HepG2 (cell line): ENCODE data around the gene PRDX5. TPM values are rescaled to one million over a fixed set of nuclear protein-coding genes. Genes with fewer than 3 reads are reported as not detected.
A peak's percentile ranks its signal among the peaks of the same experiment; 100 is the strongest.

Experiments used
- BCL6 ChIP-seq: IDR thresholded peaks from 2 replicates; pipeline ENCODE4 v1.6.1; 2016; ENCODE audit warnings: missing genetic modification reagents, missing compliant biosample characterization
- BORCS8-MEF2B ChIP-seq: sonication (generic); formaldehyde crosslinking; IDR thresholded peaks from 2 replicates; pipeline ENCODE4 v1.8.0; 2022; ENCODE audit warnings: mild to moderate bottlenecking, missing genetic modification reagents
- ELK4 ChIP-seq: sonication (generic); formaldehyde crosslinking; IDR thresholded peaks from 2 replicates; pipeline ENCODE4 v1.9.0; 2021; ENCODE audit warnings: missing genetic modification reagents, borderline replicate concordance
- FLYWCH1 ChIP-seq: sonication (generic); formaldehyde crosslinking; IDR thresholded peaks from 2 replicates; pipeline ENCODE4 v1.8.1; 2023; ENCODE audit warnings: mild to moderate bottlenecking, missing genetic modification reagents
- FOSL2 ChIP-seq: sonication (generic); formaldehyde crosslinking; IDR thresholded peaks from 2 replicates; pipeline ENCODE4 v1.4.0; 2020; ENCODE audit warnings: missing genetic modification reagents
- JUN ChIP-seq: sonication (generic); formaldehyde crosslinking; IDR thresholded peaks from 2 replicates; pipeline ENCODE4 v1.4.0; 2020; ENCODE audit warnings: mild to moderate bottlenecking, missing genetic modification reagents
- KLF11 ChIP-seq: IDR thresholded peaks from 2 replicates; pipeline ENCODE4 v1.6.1; 2016; ENCODE audit warnings: missing compliant biosample characterization
- KLF6 ChIP-seq: IDR thresholded peaks from 2 replicates; pipeline ENCODE4 v1.8.0; 2016; ENCODE audit warnings: missing biosample characterization, missing genetic modification reagents
- NCOA1 ChIP-seq: sonication (generic); formaldehyde crosslinking; IDR thresholded peaks from 2 replicates; pipeline ENCODE4 v1.9.0; 2021; ENCODE audit warnings: missing genetic modification reagents
- PREB ChIP-seq: sonication (generic); formaldehyde crosslinking; IDR thresholded peaks from 2 replicates; pipeline ENCODE4 v1.4.0; 2020; ENCODE audit warnings: missing genetic modification reagents
- SIX4 ChIP-seq: sonication (generic); formaldehyde crosslinking; IDR thresholded peaks from 2 replicates; pipeline ENCODE4 v1.4.0; 2020; ENCODE audit warnings: missing genetic modification reagents
- SPEN ChIP-seq: sonication (generic); formaldehyde crosslinking; IDR thresholded peaks from 2 replicates; pipeline ENCODE4 v1.5.1; 2020; ENCODE audit warnings: low read depth, mild to moderate bottlenecking, missing genetic modification reagents
- TMF1 ChIP-seq: sonication (generic); formaldehyde crosslinking; IDR thresholded peaks from 2 replicates; pipeline ENCODE4 v1.8.1; 2022; ENCODE audit warnings: low read depth, missing genetic modification reagents
- ZBTB2 ChIP-seq: sonication (generic); formaldehyde crosslinking; IDR thresholded peaks from 2 replicates; pipeline ENCODE4 v1.8.0; 2022; ENCODE audit warnings: low read depth, missing genetic modification reagents
- ZFP36 ChIP-seq: fragments of 150-350 bp; IDR thresholded peaks from 2 replicates; pipeline ENCODE4 v1.6.1; 2018; ENCODE audit warnings: borderline replicate concordance, low read length, low read depth; ENCODE audit not compliant: partially characterized antibody
- ZNF383 ChIP-seq: sonication (generic); formaldehyde crosslinking; IDR thresholded peaks from 2 replicates; pipeline ENCODE4 v1.4.0; 2020; ENCODE audit warnings: missing genetic modification reagents, mild to moderate bottlenecking, borderline replicate concordance
- ZNF549 ChIP-seq: sonication (generic); formaldehyde crosslinking; IDR thresholded peaks from 2 replicates; pipeline ENCODE4 v1.5.0; 2020; ENCODE audit warnings: missing genetic modification reagents
- ZNF614 ChIP-seq: IDR thresholded peaks from 2 replicates; pipeline ENCODE4 v1.6.1; 2018; ENCODE audit warnings: missing biosample characterization, missing genetic modification reagents, inconsistent platforms, borderline replicate concordance
- polyA plus RNA-seq, 8 experiments: library from polyadenylated mRNA; depleted of rRNA in 3 of 8; stranded (reverse) in 7 of 8; unstranded in 1 of 8; fragments of >200 nt; fragmentation: Illumina TruSeq in 4 of 8; extraction: Trizol in 4 of 8; gene quantifications; 2 replicates each; pipeline versions ENCODE4 v1.2.1 to v1.2.3, GENCODE V29; 2011 to 2016; ENCODE audit warnings: low read depth in 4 of 8, missing spikeins in 1 of 8, mixed read lengths in 1 of 8; ENCODE audit not compliant: insufficient read depth in 1 of 8
- total RNA-seq, 5 experiments: library from RNA; depleted of rRNA; stranded (reverse); fragments of >200 nt; fragmentation: Illumina TruSeq; extraction: Trizol; gene quantifications; 2 replicates each; pipeline ENCODE4 v1.2.3, GENCODE V29; 2016; ENCODE audit warnings: low read depth in 1 of 5
- TF ChIP-seq, protein P1 (sequence below): IDR thresholded peaks from 2 replicates; pipeline ENCODE4 v1.6.1; 2012; ENCODE audit warnings: low read length, improper control_type of control experiment
- TF ChIP-seq, protein P2 (sequence below): IDR thresholded peaks from 2 replicates; pipeline ENCODE4 v1.6.1; 2012; ENCODE audit warnings: inconsistent platforms
- TF ChIP-seq, protein P3 (sequence below): sonication (generic); formaldehyde crosslinking; IDR thresholded peaks from 2 replicates; pipeline ENCODE4 v1.5.0; 2020; ENCODE audit warnings: missing genetic modification reagents, mild to moderate bottlenecking, borderline replicate concordance

Gene PRDX5
- total and polyA plus RNA-seq, 2 of the 13 experiments (the other 11 are each of a cell fraction or from before 2014, with no cell fraction given) = 215 to 311 TPM

GRCh38 chr11:64305691-64306562 is 12.0 kb upstream of the PRDX5 start (continued):
- TF ChIP-seq, protein P1, sequence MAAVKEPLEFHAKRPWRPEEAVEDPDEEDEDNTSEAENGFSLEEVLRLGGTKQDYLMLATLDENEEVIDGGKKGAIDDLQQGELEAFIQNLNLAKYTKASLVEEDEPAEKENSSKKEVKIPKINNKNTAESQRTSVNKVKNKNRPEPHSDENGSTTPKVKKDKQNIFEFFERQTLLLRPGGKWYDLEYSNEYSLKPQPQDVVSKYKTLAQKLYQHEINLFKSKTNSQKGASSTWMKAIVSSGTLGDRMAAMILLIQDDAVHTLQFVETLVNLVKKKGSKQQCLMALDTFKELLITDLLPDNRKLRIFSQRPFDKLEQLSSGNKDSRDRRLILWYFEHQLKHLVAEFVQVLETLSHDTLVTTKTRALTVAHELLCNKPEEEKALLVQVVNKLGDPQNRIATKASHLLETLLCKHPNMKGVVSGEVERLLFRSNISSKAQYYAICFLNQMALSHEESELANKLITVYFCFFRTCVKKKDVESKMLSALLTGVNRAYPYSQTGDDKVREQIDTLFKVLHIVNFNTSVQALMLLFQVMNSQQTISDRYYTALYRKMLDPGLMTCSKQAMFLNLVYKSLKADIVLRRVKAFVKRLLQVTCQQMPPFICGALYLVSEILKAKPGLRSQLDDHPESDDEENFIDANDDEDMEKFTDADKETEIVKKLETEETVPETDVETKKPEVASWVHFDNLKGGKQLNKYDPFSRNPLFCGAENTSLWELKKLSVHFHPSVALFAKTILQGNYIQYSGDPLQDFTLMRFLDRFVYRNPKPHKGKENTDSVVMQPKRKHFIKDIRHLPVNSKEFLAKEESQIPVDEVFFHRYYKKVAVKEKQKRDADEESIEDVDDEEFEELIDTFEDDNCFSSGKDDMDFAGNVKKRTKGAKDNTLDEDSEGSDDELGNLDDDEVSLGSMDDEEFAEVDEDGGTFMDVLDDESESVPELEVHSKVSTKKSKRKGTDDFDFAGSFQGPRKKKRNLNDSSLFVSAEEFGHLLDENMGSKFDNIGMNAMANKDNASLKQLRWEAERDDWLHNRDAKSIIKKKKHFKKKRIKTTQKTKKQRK = no peak
- no peak for TF ChIP-seq KLF11 (CRISPR knock-in tag)
- TF ChIP-seq SPEN (CRISPR knock-in tag) = no peak
- no peak for TF ChIP-seq TMF1 (CRISPR knock-in tag)
- TF ChIP-seq BCL6 (CRISPR knock-in tag) = no peak
- no peak for TF ChIP-seq NCOA1 (CRISPR knock-in tag)
- no peak for TF ChIP-seq ZNF383
- TF ChIP-seq FOSL2 (CRISPR knock-in tag) = peak; percentile 8; the same call in 1 of the 2 replicates
- no peak for TF ChIP-seq ZFP36
- TF ChIP-seq PREB (CRISPR knock-in tag) = no peak
- no peak for TF ChIP-seq ZNF614 (CRISPR knock-in tag)
- no peak for TF ChIP-seq ELK4 (CRISPR knock-in tag)
- no peak for TF ChIP-seq SIX4 (CRISPR knock-in tag)
- TF ChIP-seq ZBTB2 = no peak
- no peak for TF ChIP-seq JUN (CRISPR knock-in tag)
- TF ChIP-seq, protein P2, sequence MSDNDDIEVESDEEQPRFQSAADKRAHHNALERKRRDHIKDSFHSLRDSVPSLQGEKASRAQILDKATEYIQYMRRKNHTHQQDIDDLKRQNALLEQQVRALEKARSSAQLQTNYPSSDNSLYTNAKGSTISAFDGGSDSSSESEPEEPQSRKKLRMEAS = peak; percentile 76
- no peak for TF ChIP-seq KLF6
- TF ChIP-seq FLYWCH1 (CRISPR knock-in tag) = no peak
- TF ChIP-seq BORCS8-MEF2B = peak; percentile 67
- TF ChIP-seq, protein P3, sequence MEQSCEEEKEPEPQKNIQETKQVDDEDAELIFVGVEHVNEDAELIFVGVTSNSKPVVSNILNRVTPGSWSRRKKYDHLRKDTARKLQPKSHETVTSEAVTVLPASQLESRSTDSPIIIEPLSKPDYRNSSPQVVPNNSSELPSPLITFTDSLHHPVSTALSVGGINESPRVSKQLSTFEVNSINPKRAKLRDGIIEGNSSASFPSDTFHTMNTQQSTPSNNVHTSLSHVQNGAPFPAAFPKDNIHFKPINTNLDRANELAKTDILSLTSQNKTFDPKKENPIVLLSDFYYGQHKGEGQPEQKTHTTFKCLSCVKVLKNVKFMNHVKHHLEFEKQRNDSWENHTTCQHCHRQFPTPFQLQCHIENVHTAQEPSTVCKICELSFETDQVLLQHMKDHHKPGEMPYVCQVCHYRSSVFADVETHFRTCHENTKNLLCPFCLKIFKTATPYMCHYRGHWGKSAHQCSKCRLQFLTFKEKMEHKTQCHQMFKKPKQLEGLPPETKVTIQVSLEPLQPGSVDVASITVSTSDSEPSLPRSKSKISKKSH (CRISPR knock-in tag) = no peak
- TF ChIP-seq ZNF549 (CRISPR knock-in tag) = no peak
